HepG2 (cell line): ENCODE measurements around the gene PRDM15.

Experiments used
- HIC2 ChIP-seq: sonication (generic); formaldehyde crosslinking; IDR thresholded peaks from 2 replicates; pipeline ENCODE4 v1.9.0; 2022; ENCODE audit warnings: low read depth, missing genetic modification reagents
- JUN ChIP-seq: sonication (generic); formaldehyde crosslinking; IDR thresholded peaks from 2 replicates; pipeline ENCODE4 v1.4.0; 2020; ENCODE audit warnings: mild to moderate bottlenecking, missing genetic modification reagents
- MYC ChIP-seq: sonication (generic); formaldehyde crosslinking; IDR thresholded peaks from 2 replicates; pipeline ENCODE4 v1.9.0; 2021; ENCODE audit warnings: missing genetic modification reagents, borderline replicate concordance
- RELA ChIP-seq: sonication (generic); formaldehyde crosslinking; IDR thresholded peaks from 2 replicates; pipeline ENCODE4 v1.4.0; 2020; ENCODE audit warnings: missing genetic modification reagents
- ZNF777 ChIP-seq: sonication (generic); formaldehyde crosslinking; IDR thresholded peaks from 2 replicates; pipeline ENCODE4 v1.4.0; 2020; ENCODE audit warnings: missing genetic modification reagents

- TF ChIP-seq ZNF777 (CRISPR knock-in tag) = no peak
- TF ChIP-seq RELA (CRISPR knock-in tag) = no peak
- no peak for TF ChIP-seq MYC (CRISPR knock-in tag)
- no peak for TF ChIP-seq HIC2 (CRISPR knock-in tag)
- TF ChIP-seq JUN (CRISPR knock-in tag) = no peak
Measured at GRCh38 chr21:41801321-41802197, 77.6 kb downstream of the PRDM15 start.
